RPMI8226 (cell line): ENCODE measurements around the gene ATP6V1B1.
A peak's percentile ranks its signal among the peaks of the same experiment; 100 is the strongest.

ENCODE experiments used
- DNase-seq: peaks from one replicate; pipeline ENCODE4 v3.0.0-alpha.2; 2015

The ATP6V1B1 gene

DNA sequence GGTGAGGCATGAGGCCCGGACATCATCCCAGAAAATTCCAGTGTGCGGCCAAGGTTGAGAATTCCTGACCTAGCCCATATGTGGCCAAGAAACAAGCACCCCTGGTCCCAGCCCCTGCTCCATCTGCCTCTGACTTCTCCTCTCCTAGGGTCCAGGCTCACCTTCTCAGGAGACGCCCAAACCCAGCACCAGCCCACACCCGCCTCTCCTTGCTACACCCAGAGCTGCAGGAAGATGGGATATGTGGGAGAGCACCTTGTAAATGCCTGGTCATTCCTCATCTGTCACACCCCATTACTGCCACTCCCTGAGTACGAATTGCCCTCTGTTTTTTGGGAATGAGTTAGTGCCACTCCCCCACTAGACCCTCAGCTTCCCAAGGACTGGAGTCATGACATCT, 7.3 kb upstream of the ATP6V1B1 start:
- no peak for DNase-seq

DNA sequence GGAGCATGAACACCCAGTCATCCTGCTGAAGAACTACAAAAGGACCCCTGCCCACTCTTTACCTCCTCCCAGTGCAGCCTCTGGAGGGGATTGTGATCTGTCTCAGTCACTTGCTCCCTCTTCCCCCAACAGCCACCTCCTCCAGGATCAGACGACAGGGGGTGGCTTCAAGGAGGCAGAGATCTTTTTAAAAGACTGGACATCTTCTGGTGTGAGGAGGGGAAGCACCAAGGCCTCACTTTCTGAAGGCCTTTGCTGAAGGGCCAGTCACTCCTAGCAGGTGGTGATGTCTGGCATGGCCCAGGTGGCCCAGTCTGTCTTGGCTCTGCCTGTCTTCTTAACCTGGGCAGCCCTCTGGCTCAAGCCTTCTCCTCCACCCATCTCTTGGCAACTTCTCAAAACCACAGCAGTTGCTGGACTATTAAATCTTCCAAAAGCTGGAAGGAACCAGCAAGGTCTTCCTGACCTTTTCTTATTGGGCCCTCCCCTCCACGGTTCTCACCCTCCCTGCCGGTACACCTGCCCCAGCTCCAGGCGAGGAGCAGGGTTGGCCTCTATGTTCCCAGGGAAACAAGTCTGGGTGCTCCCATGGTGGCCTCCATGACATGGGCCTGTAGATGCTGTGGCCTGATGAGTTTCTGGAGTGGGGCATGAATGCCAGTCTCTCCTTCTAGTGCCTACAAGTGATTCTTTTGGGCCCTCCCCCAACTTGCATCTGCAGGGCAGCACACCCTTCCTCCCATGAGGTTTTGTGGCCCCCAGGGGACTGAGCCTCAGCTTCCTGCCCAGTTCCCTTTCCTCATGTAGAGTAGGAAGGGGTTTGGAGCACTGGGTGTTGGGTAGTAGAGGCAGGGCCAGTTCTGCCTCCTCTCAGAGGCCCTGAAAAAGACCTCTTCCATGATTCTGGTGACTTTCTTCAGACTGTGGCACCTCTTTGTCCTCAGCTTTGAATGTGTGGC, 5.0 kb upstream of the ATP6V1B1 start:
- DNase-seq, result peak; percentile 75

DNA sequence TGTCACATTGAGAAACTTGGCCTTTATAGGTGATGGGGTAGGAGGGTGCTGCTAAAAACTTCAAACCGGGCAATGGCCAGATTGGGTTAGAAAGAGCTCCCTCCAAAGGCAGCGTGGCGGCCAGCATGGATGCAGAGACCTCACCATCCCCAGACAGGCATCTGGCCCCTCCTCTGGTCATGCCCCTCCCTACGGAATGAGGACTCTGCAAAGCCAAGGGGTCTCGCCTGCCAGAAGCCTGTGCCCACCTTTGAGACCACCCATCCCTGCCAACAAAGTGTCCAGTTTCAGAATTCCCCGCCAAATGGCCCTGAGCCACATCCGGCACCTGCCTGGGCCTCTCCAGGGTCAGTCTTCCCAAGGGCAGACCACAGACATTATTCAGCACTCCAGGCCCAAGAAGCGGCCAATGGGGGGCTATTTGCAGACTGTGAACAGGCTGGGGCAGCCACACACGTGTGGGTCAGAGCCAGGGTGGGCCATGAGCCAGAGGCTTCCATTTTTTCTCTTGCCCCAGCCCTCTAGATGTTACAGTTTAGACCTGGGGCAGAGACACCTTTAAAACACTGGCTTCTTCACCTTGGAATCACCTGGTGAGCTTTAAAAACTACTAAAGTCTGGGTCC, 4.2 kb upstream of the ATP6V1B1 start:
- DNase-seq, result no peak

DNA sequence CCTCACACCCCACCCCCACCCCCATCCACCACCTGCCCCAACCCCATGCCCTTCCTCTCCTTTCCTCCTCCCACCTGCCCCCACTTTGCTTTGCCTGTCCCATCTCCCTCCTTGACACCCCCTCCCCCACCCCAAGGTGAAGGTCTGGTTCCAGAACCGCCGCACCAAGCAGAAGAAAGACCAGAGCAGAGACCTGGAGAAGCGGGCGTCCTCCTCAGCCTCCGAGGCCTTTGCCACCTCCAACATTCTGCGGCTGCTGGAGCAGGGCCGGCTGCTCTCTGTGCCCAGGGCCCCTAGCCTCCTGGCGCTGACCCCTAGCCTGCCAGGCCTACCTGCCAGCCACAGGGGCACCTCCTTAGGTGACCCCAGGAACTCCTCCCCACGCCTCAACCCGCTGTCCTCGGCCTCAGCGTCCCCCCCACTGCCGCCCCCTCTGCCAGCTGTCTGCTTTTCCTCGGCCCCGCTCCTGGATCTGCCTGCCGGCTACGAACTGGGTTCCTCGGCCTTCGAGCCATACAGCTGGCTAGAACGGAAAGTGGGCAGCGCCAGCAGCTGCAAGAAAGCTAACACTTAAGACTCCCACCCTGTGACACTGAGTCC, 3.0 kb upstream of the ATP6V1B1 start:
- no peak for DNase-seq

DNA sequence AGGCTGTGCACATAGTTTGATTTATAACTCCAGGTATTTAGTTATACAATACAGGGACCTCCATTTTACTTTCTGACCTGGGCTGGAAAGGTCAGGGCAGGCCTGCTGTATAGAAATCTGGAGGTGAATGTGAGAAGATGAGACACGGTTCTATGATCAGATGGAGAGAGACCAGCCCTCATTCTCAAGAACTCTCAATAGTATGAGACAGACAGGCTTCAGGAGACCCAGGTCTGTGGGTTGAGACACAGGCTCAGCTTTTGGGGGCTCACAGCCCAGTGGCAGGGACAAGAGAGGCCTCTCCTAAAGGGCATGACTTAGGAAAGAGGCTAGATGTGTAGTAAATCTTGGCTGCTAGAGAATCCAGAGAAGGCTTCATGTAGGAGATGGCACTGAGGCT, 719 bp upstream of the ATP6V1B1 start:
- no peak for DNase-seq

- DNase-seq, result no peak
These were observed 672 bp downstream of the ATP6V1B1 start for GRCh38 chr2:70936165-70936978.

- no peak for DNase-seq
These were observed 1.5 kb downstream of the ATP6V1B1 start for GRCh38 chr2:70936979-70937811.

- no peak for DNase-seq
These were observed 2.3 kb downstream of the ATP6V1B1 start for GRCh38 chr2:70937866-70938585.

DNA sequence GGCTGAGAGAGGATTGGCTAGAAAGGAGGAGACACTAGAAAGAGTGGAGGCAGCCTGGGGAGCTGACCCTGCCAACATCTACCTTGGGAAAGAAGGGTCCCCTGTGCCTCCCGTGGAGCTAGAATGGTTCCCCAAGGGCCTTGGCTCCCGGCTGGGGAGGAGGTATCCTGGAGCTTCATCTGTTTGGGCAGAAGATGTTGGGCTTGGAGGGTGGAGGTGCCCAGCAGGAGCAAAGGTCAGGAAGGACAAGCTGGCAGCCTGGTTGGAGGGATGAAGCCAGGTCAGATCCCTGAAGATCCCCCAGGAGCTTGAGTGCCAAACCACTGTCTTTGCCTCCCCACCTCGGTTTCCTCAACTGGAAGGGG, 2.9 kb downstream of the ATP6V1B1 start:
- DNase-seq, result no peak

- no peak for DNase-seq
These were observed 3.5 kb downstream of the ATP6V1B1 start for GRCh38 chr2:70939001-70939838.

DNA sequence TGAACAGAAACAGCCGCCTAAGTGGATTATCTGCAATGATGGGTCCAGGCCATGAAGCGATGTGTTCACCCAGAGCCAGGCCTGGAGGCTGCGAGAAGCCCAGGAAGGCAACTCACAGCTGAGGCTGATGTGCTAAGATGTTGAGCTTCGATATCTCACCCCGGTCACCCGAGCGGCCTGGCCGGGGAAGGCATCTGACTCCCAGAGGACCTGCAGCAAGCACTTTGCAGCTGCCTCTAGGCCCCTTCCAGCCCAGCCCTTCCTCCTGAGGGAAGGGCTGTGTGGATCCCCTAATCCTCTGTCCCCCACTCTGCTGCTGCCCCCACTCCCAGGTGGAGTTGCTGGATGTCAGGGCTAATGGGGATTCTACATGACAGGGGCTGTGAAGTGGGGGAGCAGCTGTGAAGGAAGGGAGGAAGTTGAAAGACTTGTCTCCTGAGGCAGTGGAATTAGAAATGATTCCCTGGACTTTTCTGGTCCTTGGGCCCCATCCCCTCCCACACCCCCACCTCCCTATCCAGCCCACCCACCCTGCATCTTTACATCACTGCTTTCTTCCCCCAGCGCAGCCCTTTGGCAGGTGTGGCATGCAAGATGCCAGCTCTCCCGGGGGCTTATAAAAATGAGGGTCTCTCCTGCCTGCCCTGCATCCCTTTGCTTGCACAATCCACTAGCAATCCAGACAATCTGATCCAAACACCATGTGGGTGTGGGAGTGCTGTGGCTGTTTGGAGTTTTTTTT, 4.3 kb downstream of the ATP6V1B1 start:
- no peak for DNase-seq

DNA sequence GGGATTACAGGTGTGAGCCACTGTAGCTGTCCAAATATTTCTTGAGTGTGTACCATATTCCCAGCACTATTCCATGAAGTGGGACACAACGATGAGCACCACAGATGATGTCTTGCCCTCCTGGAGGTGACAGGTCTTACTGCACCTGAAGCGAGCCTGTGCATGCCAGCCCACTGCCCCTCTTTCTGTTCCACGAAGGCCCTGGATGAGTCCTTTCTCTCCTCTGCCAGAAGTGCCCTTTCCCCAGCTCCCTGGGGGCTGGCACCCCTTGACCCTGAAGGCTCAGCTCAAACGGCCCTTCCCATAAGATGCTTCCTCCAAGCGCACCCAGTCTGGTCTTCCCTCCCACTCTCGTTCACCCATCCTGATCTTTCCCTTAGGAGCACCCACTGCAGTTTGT, 5.5 kb downstream of the ATP6V1B1 start:
- no peak for DNase-seq

DNA sequence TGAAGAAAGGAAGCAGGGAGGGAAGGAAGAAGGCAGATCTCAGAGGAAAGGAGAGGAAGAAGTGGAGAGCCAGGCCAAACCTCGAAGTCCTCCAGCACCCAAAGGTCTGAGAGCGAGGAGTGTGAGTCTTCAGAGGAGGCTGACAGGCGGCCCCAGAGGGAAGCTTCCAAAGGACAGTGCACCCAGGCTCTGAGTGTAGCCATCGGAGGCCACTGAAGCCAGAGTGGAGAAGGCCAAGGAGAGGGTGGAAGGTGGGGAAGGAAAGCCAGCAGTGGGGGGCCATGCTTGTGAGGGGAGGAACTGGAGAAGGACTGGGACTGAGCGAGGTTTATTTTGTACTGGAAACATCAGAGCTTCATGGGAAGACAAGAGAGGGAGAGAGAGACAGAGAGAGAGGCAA, 6.0 kb downstream of the ATP6V1B1 start:
- DNase-seq, result no peak

DNA sequence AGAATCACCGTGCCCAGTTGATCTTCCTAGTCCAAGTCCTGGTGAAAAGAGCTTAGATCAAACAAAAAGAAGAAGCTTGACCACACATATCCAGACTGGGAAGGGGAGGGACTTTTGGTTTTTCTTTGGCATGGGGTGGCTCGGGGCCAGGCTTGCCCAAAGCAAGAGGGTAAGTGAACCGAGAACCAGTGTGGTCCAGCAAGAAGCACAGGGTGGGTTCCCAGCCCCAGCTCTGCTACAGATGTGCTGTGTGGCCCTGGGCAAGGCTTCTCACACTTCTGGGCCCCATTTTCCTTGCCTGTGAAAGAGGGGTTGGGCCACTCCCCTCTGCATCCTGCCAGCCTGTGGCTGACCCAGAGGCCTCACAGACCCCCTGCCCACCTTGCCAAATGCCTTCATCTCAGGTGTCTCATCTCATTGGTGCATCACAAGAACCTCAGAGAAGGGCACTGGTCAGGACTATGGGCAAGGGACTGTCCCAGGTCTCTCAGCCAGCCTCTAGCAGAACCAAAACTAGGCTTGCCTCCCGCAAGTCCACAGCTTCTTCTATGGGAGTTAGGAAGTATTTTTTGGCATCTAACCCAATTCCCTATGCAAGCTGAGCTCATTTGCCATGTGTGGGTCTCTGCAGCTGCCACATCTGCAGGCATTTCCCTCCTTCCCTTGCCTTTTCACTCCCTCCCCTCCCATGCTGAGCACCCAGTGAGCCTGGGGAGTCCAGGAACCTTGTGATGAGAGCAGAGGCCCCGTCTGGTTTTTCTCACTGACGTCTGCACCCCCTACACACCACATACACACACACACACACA, 6.9 kb downstream of the ATP6V1B1 start:
- DNase-seq, result no peak

DNA sequence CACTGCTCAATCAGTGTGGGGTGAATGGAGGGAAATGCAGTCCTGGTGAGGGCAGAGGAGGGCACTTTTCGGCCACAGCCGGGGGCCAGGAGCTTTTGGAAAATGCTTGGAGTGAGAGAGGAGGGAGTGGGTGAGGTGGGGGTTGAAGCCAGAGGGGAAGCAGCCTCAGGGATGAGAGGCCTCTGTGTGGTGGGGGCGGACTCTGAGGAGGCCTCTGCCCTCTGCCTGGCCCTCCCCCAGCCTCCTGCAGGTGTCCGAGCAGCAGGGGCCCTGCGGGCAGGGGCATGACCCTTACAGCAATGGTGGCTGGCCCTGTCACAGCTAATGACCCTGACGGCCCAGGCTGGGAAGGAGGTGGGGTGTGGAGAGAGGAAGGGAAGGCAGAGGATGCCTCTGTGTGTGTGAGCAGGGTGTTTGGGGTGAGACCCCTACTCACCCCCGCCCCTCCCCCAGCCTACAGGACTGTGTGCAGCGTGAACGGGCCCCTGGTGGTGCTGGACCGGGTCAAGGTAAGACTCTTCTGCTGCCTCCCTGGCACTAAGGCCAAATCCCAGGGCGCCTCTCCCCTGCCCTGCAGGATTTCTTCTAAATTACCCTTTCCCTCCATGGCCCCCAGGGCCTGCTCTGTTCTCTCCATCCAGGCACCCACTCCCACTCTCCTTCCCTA, 7.6 kb downstream of the ATP6V1B1 start:
- DNase-seq, result no peak

DNA sequence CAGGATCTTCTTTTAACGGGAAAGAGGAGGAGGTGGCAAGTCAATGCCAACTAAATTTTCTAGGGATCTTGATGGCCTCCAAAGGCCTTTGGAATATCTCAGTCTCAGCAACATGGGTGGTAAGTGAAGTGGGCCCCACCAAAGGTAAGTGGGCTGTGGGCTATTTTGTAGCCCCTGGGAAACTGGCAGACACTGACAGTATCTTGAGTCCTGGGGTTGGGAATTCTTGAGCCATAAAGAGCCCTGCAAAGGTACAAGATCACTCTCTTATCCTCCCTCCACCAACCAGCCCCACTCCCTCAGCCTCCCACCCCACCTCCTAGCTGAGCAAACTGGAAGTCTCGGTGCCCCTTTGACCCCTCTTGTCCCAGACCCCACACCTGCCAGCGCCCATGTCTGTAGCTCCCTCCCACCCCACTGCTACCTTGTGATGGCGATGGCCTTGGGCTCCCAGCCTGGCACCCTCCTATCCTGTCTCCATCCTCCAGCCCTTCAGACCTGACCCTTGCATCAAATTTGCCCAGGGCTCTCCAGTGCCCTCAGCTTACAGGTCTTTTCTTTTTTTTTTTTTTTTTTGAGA, 8.5 kb downstream of the ATP6V1B1 start:
- no peak for DNase-seq

DNA sequence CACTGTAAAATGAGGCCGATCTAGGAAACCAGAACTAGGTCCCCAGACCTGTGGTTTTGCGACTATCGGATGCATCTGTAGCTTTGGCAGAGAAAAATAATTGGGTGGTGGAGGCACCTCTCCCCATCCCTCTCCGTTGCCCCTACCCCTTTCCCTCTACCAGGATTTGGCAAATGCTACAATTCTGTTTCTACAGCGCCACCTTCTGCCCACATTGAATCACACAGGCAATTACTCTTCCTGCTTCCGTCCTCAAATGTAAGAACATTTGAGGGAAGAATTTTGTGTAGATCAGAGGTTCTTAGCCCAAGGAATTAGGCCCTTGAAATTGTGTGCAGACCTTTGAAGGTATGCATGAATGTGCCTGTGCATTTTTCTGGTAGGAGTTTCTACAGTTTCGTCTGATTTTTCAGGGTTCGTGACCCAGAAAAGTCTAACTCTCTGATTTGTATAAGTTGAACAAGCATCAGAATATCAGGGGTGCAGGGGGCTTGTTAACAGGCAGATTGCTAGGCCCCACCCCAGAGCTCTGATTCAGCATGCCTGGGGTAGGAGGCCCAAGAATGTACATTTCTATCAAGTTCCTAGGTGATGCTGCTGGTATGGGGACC, 11.2 kb downstream of the ATP6V1B1 start:
- peak; percentile 64 for DNase-seq
